Prostate gland (tissue), 2 donors: Measurements from ENCODE around the gene WWP2.

Source experiments
- POLR2AphosphoS5 ChIP-seq: sonication (generic); formaldehyde crosslinking; IDR thresholded peaks from one replicate; pipeline ENCODE4 v1.6.1; 2017; ENCODE audit warnings: antibody characterized with exemption
- TF ChIP-seq, protein P1 (sequence below), 4 experiments: fragments of 200-600 bp in 2 of 4; fragments of 450-650 bp in 2 of 4; sonication (generic) in 2 of 4; IDR thresholded peaks; 1 replicate in 3 of 4; 2 replicates in 1 of 4; pipeline ENCODE4 v1.5.1; 2016 to 2019; ENCODE audit warnings: antibody characterized with exemption in 4 of 4, mild to moderate bottlenecking in 2 of 4, moderate library complexity in 2 of 4

DNA sequence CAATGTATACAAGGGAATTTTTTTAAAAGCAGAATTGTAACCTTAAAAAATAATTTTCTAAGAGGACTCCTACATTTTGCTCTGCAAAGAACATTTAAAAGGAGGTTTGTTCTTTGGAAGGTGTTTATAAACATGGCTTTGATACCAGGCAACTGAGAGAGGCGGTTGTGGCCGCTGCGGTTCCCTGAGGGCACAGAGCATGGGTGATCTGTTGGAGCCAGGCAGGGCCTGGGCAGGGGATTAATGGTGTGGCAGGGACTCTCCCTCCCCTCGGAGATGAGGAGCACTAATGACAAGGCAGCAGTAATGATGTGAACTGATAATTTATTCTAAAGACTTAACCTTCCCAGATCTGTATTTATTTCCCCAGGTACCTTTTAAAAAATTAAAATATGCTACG is 65.4 kb downstream of the WWP2 start:
- TF ChIP-seq, protein P1, sequence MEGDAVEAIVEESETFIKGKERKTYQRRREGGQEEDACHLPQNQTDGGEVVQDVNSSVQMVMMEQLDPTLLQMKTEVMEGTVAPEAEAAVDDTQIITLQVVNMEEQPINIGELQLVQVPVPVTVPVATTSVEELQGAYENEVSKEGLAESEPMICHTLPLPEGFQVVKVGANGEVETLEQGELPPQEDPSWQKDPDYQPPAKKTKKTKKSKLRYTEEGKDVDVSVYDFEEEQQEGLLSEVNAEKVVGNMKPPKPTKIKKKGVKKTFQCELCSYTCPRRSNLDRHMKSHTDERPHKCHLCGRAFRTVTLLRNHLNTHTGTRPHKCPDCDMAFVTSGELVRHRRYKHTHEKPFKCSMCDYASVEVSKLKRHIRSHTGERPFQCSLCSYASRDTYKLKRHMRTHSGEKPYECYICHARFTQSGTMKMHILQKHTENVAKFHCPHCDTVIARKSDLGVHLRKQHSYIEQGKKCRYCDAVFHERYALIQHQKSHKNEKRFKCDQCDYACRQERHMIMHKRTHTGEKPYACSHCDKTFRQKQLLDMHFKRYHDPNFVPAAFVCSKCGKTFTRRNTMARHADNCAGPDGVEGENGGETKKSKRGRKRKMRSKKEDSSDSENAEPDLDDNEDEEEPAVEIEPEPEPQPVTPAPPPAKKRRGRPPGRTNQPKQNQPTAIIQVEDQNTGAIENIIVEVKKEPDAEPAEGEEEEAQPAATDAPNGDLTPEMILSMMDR (IDR thresholded peaks at IDR 0.05) = no peak
- TF ChIP-seq POLR2AphosphoS5 = no peak
